ENCODE results near the gene ACIN1. TPM values are rescaled to one million over a fixed set of nuclear protein-coding genes. Genes with fewer than 3 reads are reported as not detected.

Gene ACIN1
- total RNA-seq, 1 experiment from 2014 or later: 179 TPM

GRCh38 chr14:23066368-23066767, 28.6 kb downstream of the ACIN1 start:
- no peak for DNase-seq (ENCODE audit: low read depth, low spot score)
- no peak overlapping the region for H3K4me3 ChIP-seq (replicated peaks in 1 of 2; ENCODE audit: low read depth in 1 of 2, low read length in 2 of 2)
- H2AFZ ChIP-seq (ENCODE audit: low read depth, low read length, poor library complexity, severe bottlenecking): no peak overlapping the region
- peaks cover 33 to 42% of the 10 kb centered on the region in 2 experiments; a peak in 3 of 4 replicates for H3K4me1 ChIP-seq (ENCODE audit: control insufficient read depth in 1 of 2, insufficient read depth in 2 of 2, low read length in 2 of 2)
- H3K9me2 ChIP-seq (ENCODE audit: insufficient read depth): no peaks in the 10 kb centered on the region
- H3K27ac ChIP-seq (ENCODE audit: low read depth, low read length): no peak overlapping the region
- intact Hi-C loops (cut with micrococcal nuclease): no loop called here
- no peaks in the 10 kb centered on the region for H3K27me3 ChIP-seq (ENCODE audit: insufficient read depth, low read length)
- no peaks in the 10 kb centered on the region for H4K20me1 ChIP-seq (ENCODE audit: insufficient read depth)
- TF ChIP-seq ZFX (IDR thresholded peaks at IDR 0.05) (no peak), CTCF (IDR thresholded peaks at IDR 0.05 in 2 of 3, conservative IDR thresholded peaks at IDR 0.05 in 1 of 3; ENCODE audit: borderline replicate concordance in 1 of 3, insufficient read depth in 1 of 3, low read depth in 2 of 3, low read length in 2 of 3) (no peak), CEBPB (IDR thresholded peaks at IDR 0.05; ENCODE audit: low read depth) (no peak), EGR1 (IDR thresholded peaks at IDR 0.05; ENCODE audit: low read depth) (no peak), ZNF274 (IDR thresholded peaks at IDR 0.05; ENCODE audit: low read depth, low read length) (no peak), RAD21 (IDR thresholded peaks at IDR 0.05; ENCODE audit: low read depth) (no peak), TCF7L2 (IDR thresholded peaks at IDR 0.05; ENCODE audit: borderline replicate concordance, extremely low read depth, insufficient read depth, insufficient read length) (no peak)
- ChIA-PET CTCF (interaction anchor here (1.3 kb wide), 2 partner anchors 12 to 80 kb away, joined by 3 read pairs; no protein-coding TSS in a partner anchor), POLR2A (interaction anchor here (0.8 kb wide), 1 partner anchor 8 kb away, joined by 3 read pairs; no protein-coding TSS in a partner anchor), RAD21 (ENCODE audit: low non-redundant PET in 1 of 2, low total read pairs in 2 of 2, uncharacterized antibody in 2 of 2, unreplicated experiment in 2 of 2) (no interaction called here)
- H3K9ac ChIP-seq (ENCODE audit: low read length): no peak overlapping the region
- no peaks in the 10 kb centered on the region for H3K9me3 ChIP-seq (ENCODE audit: control insufficient read depth in 1 of 2, insufficient read depth in 1 of 2, low read depth in 1 of 2, low read length in 2 of 2)
- no TSS peak for BruUV-seq (replicated peaks)
- no peak overlapping the region for H3K4me2 ChIP-seq (ENCODE audit: low read length)
- no peak for ATAC-seq
- peaks cover 48 to 69% of the 10 kb centered on the region in 2 experiments for H3K36me3 ChIP-seq (ENCODE audit: control insufficient read depth in 1 of 2, insufficient read depth in 2 of 2, low read length in 2 of 2)
- peaks cover 61% of the 10 kb centered on the region for H3K79me2 ChIP-seq (ENCODE audit: insufficient read depth, low read length)

GRCh38 chr14:23063601-23064000, 31.3 kb downstream of the ACIN1 start:
- Histone ChIP-seq H3K4me2 (ENCODE audit: low read length) (no peak overlapping the region), H3K9ac (ENCODE audit: low read length) (no peak overlapping the region), H3K27ac (ENCODE audit: low read depth, low read length) (0 out of 2 replicates have a peak overlapping the region, but pooled peaks have one; percentile 2), H3K27me3 (ENCODE audit: insufficient read depth, low read length) (no peaks in the 10 kb centered on the region), H2AFZ (ENCODE audit: low read depth, low read length, poor library complexity, severe bottlenecking) (no peak overlapping the region), H3K4me3 (replicated peaks in 1 of 2; ENCODE audit: low read depth in 1 of 2, low read length in 2 of 2) (no peak overlapping the region), H3K4me1 (ENCODE audit: control insufficient read depth in 1 of 2, insufficient read depth in 2 of 2, low read length in 2 of 2) (peaks cover 19 to 27% of the 10 kb centered on the region in 2 experiments; a peak in 3 of 4 replicates), H3K36me3 (ENCODE audit: control insufficient read depth in 1 of 2, insufficient read depth in 2 of 2, low read length in 2 of 2) (peaks cover 62 to 78% of the 10 kb centered on the region in 2 experiments), H3K9me2 (ENCODE audit: insufficient read depth) (no peaks in the 10 kb centered on the region), H4K20me1 (ENCODE audit: insufficient read depth) (no peaks in the 10 kb centered on the region), H3K9me3 (ENCODE audit: control insufficient read depth in 1 of 2, insufficient read depth in 1 of 2, low read depth in 1 of 2, low read length in 2 of 2) (no peaks in the 10 kb centered on the region), H3K79me2 (ENCODE audit: insufficient read depth, low read length) (peaks cover 44% of the 10 kb centered on the region)
- no peak for ATAC-seq
- RAD21 ChIA-PET (ENCODE audit: low non-redundant PET in 1 of 2, low total read pairs in 2 of 2, uncharacterized antibody in 2 of 2, unreplicated experiment in 2 of 2): no interaction called here
- no peak for DNase-seq (ENCODE audit: low read depth, low spot score)
- CTCF ChIA-PET: interaction anchor here (1.9 to 9.9 kb wide), 2 partner anchors 8 to 80 kb away, joined by 6 to 175 read pairs; partner anchors contain the start of gene AJUBA
- POLR2A ChIA-PET: no interaction called here
- intact Hi-C loops (cut with micrococcal nuclease): no loop called here
- no TSS peak for BruUV-seq (replicated peaks)
- TF ChIP-seq ATF3 (IDR thresholded peaks at IDR 0.05): no peak
- no peak for TF ChIP-seq CEBPB (IDR thresholded peaks at IDR 0.05; ENCODE audit: low read depth)
- TF ChIP-seq ZBTB33 (IDR thresholded peaks at IDR 0.05; ENCODE audit: extremely low read depth, insufficient replicate concordance, low read length): no peak
- TF ChIP-seq SRF (IDR thresholded peaks at IDR 0.05; ENCODE audit: low read depth): no peak
- TF ChIP-seq FOSL1 (IDR thresholded peaks at IDR 0.05; ENCODE audit: low read depth): no peak
- TF ChIP-seq ZFX (IDR thresholded peaks at IDR 0.05): no peak
- no peak for TF ChIP-seq EZH2phosphoT487 (IDR thresholded peaks at IDR 0.05; ENCODE audit: borderline replicate concordance)
- TF ChIP-seq JUND (IDR thresholded peaks at IDR 0.05): no peak
- no peak for TF ChIP-seq CTCF (IDR thresholded peaks at IDR 0.05 in 2 of 3, conservative IDR thresholded peaks at IDR 0.05 in 1 of 3; ENCODE audit: borderline replicate concordance in 1 of 3, insufficient read depth in 1 of 3, low read depth in 2 of 3, low read length in 2 of 3)

Data from HCT116 (cell line).